GM12801 (cell line): ENCODE measurements around the gene COTL1.

Experiments used
- CTCF ChIP-seq: IDR thresholded peaks from one replicate; pipeline ENCODE4 v1.5.1; 2011; ENCODE audit warnings: control low read depth; ENCODE audit not compliant: insufficient read length; ENCODE audit errors: extremely low read depth

Gene COTL1

GRCh38 chr16:84532291-84532724 lies 85.6 kb downstream of the COTL1 start:
- no peak for TF ChIP-seq CTCF

- no peak for TF ChIP-seq CTCF
Measured at GRCh38 chr16:84531671-84532111, 86.2 kb downstream of the COTL1 start.

- TF ChIP-seq CTCF, result no peak
Measured at GRCh38 chr16:84530590-84530989, 87.3 kb downstream of the COTL1 start.

GRCh38 chr16:84529607-84530006 lies 88.3 kb downstream of the COTL1 start:
- no peak for TF ChIP-seq CTCF

- TF ChIP-seq CTCF, result no peak
Measured at GRCh38 chr16:84528322-84528721, 89.6 kb downstream of the COTL1 start.

- TF ChIP-seq CTCF, result no peak
Measured at GRCh38 chr16:84527532-84528269, 90.2 kb downstream of the COTL1 start.

GRCh38 chr16:84526794-84527531 lies 90.9 kb downstream of the COTL1 start:
- no peak for TF ChIP-seq CTCF
